GM12864 (cell line): ENCODE measurements around the gene DAB2IP.

Source experiments
- DNase-seq: peaks from one replicate; pipeline ENCODE4 v3.0.0-alpha.2; 2011; ENCODE audit warnings: low read depth
- H3K4me3 ChIP-seq: 2 replicates; pipeline ENCODE4 v1.5.1; 2011; ENCODE audit warnings: mild to moderate bottlenecking, low read depth, low read length, control low read depth
- TF ChIP-seq, protein P1 (sequence below): IDR thresholded peaks from 2 replicates; pipeline ENCODE4 v1.5.1; 2011; ENCODE audit warnings: low read depth, mild to moderate bottlenecking, moderate library complexity, low read length, control low read depth, inconsistent platforms; ENCODE audit errors: missing control alignments

Gene DAB2IP

DNA sequence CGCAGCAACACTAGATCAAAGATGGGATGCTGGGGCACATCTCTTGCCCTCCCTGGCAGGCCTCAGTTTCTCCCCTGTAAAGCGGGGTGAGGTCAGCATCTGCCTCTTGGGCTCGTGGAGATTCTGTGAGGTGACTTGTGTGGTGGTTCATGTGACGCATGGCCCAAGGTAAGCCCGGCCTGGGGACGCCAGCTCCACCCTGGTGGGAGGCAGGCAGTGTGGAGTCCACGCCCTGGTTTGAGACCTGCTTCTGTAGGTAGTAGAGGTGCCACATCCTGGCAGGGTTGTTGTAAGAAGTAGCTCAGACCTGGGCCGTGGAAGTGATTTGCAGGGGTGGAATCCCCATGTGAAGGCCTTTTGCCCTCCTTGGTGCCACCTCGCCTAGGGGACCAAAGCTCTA is 101.5 kb downstream of the DAB2IP start:
- DNase-seq: no peak
- no peak overlapping the region for H3K4me3 ChIP-seq
- TF ChIP-seq, protein P1, sequence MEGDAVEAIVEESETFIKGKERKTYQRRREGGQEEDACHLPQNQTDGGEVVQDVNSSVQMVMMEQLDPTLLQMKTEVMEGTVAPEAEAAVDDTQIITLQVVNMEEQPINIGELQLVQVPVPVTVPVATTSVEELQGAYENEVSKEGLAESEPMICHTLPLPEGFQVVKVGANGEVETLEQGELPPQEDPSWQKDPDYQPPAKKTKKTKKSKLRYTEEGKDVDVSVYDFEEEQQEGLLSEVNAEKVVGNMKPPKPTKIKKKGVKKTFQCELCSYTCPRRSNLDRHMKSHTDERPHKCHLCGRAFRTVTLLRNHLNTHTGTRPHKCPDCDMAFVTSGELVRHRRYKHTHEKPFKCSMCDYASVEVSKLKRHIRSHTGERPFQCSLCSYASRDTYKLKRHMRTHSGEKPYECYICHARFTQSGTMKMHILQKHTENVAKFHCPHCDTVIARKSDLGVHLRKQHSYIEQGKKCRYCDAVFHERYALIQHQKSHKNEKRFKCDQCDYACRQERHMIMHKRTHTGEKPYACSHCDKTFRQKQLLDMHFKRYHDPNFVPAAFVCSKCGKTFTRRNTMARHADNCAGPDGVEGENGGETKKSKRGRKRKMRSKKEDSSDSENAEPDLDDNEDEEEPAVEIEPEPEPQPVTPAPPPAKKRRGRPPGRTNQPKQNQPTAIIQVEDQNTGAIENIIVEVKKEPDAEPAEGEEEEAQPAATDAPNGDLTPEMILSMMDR: no peak

DNA sequence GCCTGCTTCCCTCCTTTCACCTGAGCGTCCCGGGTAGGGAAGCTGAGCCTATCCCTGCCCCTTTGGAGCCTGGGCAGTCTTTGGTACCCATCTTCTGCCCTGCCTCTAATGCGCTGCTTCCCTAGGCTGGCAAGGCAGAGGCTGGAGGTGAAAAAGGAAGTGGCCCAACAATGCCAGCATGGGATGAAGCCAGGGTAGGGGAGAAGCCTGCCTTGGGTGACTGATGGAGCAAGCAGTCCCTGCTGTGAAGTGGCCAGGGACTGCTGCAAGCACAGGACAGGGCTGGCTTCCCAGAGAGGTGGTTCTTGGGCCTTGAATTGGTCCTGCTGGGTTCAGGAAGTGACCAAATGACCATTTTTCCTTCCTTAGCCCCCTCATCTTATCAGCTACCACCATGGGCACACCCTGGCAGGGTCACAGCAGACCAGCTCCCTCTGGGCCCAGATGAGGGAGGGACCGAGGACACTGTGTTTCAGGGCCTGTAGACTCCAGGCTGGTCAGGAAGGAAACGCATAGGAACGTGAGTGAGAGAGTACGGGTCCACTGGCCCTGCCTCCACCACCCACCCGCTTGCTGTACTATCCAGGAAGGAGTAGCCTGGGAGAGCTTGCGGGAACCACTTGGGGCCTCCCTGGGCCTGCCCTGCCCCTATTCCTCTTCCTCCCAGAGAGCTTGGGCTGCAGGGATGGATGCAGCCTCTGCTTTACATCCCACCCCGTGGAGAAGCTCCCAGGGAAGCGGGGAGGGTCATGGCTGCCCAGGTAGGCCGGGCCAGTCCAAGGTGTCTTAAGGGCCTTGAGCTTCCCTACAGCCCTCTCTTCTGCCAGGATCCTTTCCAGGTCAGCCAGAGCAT is 102.6 kb downstream of the DAB2IP start:
- no peak overlapping the region for H3K4me3 ChIP-seq
- TF ChIP-seq, protein P1: no peak
- DNase-seq: no peak

DNA sequence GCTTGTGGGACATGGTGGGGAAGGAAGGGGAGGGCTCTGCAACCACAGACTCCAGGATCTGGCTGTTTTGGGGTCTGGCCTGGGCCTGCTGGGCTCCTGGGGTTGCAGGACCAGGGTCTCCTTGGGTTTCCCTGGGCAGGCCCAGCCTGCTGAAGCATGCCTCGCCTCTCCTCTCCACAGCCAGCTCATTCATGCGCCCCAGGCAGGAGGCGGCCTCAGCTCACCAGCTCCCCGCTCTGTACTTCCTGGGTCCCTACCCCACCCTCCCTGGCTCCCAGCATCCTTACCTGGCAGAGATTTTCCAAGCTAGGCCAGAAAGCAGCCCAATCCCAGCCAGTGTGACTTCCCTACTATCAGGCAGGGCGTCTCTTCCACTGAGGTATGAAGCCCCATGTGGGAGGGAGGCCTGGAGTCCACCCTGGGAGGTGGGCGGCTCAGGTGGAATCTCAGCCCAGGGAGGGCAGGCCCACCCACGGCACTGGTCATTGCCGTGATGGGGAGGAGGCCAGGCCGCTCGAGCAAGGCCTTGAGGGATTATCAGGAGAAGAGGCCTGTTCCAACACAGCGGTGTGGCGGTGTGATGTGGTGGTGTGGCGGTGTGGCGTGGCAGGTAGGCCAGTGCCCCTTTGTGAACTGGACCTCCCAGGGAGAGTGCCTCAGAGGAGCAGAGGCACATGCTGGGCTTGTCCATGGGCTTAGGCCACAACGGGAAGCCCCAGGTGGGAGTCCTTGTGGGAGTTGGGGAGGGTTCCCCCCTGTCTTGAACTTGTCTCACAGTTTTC is 103.4 kb downstream of the DAB2IP start:
- TF ChIP-seq, protein P1: no peak
- DNase-seq: no peak
- no peak overlapping the region for H3K4me3 ChIP-seq

DNA sequence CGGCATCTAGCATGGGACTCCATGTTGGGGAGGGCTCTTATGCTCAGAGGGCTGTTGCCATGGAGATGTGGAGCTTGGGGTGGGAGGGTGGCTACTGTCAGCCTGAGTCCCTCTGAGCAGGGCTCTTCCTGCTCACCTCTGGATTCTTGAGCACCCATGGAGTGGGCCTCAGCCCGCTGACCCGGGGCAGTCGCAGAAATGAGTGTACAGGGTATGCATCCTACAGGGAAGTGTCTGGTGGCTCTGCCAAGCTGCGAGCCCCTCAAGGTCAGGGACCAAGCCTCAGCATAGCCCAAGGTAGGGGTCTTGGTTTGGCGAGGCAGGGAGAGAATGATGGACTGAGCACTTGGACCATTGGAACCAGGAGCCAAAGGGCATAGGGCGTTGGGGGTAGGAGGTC is 104.1 kb downstream of the DAB2IP start:
- TF ChIP-seq, protein P1: no peak
- no peak overlapping the region for H3K4me3 ChIP-seq
- no peak for DNase-seq

DNA sequence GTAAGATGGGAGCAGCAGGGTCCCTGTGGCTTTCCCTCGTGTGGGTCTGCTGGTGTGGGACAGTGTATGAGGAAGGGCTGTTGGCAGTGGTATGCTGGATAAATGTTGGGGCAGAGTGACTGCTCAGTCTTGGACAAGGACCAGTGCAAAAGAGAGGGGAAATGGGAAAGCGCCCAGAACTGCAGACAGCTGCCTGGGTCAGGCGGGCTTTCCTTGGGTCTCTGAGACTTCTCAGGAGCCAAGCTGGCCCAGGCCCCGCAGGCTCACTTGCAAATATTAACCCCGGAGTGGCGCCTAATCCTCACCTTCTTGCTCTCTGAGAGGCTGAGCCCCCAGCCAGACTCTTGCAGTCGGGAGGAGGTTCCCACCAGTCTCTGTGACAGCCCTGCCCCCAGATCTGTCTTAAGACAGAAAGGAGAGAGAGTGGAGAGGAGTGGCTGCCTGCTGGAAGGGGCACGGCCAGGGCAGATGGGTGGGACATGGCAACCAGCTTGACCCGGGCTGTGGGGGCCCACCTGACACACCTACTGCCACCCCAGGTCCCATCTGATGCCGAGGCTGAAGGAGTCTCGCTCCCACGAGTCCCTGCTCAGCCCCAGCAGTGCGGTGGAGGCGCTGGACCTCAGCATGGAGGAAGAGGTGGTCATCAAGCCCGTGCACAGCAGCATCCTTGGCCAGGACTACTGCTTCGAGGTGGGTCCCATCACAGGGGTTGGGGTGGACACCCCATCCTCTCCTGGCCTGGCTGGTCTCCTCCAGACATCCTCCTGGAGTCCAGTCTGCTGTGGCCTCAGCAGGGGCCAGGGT is 105.2 kb downstream of the DAB2IP start:
- TF ChIP-seq, protein P1: no peak
- no peak for DNase-seq
- no peak overlapping the region for H3K4me3 ChIP-seq

DNA sequence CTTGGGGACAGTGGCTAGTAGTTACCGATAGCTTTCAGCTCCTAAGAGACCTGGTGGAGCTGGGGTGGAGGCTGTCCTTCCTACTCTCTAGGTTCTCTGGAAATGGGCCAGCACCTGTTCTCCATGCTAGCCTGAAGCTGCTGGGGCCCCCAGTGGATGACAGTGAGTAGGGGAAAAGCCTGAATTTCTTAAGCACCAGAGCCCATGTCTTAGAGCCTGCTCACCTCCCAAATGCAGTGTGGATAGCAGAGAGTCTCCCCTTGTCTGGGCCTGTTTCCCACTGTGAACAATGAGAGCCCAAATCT is 105.8 kb downstream of the DAB2IP start:
- H3K4me3 ChIP-seq: no peak overlapping the region
- no peak for DNase-seq
- TF ChIP-seq, protein P1: no peak
